ENCODE data around the gene ALAS1.

The ALAS1 gene

GRCh38 chr3:52198643-52199608, 966 bp downstream of the ALAS1 start:
- no peak for DNase-seq (ENCODE audit: low read depth)

- DNase-seq (ENCODE audit: low read depth): no peak
These were observed 3.2 kb downstream of the ALAS1 start for GRCh38 chr3:52200981-52201679.

- DNase-seq (ENCODE audit: low read depth): no peak
These were observed 4.6 kb downstream of the ALAS1 start for GRCh38 chr3:52202384-52203077.

- no peak for DNase-seq (ENCODE audit: low read depth)
These were observed 5.7 kb downstream of the ALAS1 start for GRCh38 chr3:52203701-52204100.

GRCh38 chr3:52204337-52205073, 6.5 kb downstream of the ALAS1 start:
- DNase-seq (ENCODE audit: low read depth): no peak

GRCh38 chr3:52205727-52206372, 7.9 kb downstream of the ALAS1 start:
- DNase-seq (ENCODE audit: low read depth): no peak

- no peak for DNase-seq (ENCODE audit: low read depth)
These were observed 10.6 kb downstream of the ALAS1 start for GRCh38 chr3:52208556-52208955.

GRCh38 chr3:52210037-52210436, 12.1 kb downstream of the ALAS1 start:
- no peak for DNase-seq (ENCODE audit: low read depth)

GRCh38 chr3:52210550-52211046, 12.6 kb downstream of the ALAS1 start:
- no peak for DNase-seq (ENCODE audit: low read depth)

GRCh38 chr3:52211268-52211891, 13.4 kb downstream of the ALAS1 start:
- no peak for DNase-seq (ENCODE audit: low read depth)

- DNase-seq (ENCODE audit: low read depth): no peak
These were observed 15.0 kb downstream of the ALAS1 start for GRCh38 chr3:52213005-52213404.

GRCh38 chr3:52213901-52214300, 15.9 kb downstream of the ALAS1 start:
- no peak for DNase-seq (ENCODE audit: low read depth)

- DNase-seq (ENCODE audit: low read depth): no peak
These were observed 17.4 kb downstream of the ALAS1 start for GRCh38 chr3:52215351-52215750.

- no peak for DNase-seq (ENCODE audit: low read depth)
These were observed 18.8 kb downstream of the ALAS1 start for GRCh38 chr3:52216585-52217408.

- no peak for DNase-seq (ENCODE audit: low read depth)
These were observed 19.4 kb downstream of the ALAS1 start for GRCh38 chr3:52217409-52217805.

- no peak for DNase-seq (ENCODE audit: low read depth)
These were observed 20.1 kb downstream of the ALAS1 start for GRCh38 chr3:52218026-52218425.

- no peak for DNase-seq (ENCODE audit: low read depth)
These were observed 20.5 kb downstream of the ALAS1 start for GRCh38 chr3:52218454-52218853.

GRCh38 chr3:52218937-52219650, 21.1 kb downstream of the ALAS1 start:
- DNase-seq (ENCODE audit: low read depth): no peak

- DNase-seq (ENCODE audit: low read depth): no peak
These were observed 22.5 kb downstream of the ALAS1 start for GRCh38 chr3:52220380-52221026.
